Measurements from ENCODE around the gene MAP1B.

MAP1B gene

DNA sequence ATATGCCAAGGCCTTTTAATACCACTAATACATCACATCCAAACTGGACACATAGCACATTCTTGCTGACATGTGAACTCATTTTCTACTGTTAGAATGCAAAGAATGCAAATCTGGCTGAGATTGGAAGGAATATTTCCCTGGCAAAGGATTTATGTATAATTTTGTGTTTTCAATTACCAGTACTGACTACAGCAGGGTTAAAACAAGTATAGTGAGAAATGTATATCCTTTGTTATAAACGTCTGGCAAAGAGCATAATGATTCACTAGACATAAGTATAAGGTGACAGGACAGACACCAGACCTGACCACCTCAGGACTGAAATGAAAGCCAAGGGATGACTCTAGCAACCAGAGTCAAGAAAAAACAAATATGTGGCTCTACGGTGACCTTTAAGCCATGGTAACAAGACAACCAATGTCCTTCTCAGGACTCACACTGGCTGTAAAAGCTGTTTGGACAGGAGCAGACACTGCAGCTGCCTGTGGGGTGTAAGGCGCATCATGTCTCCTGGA is 117.7 kb downstream of the MAP1B start:
- no peak for DNase-seq (ENCODE audit: low spot score)

DNA sequence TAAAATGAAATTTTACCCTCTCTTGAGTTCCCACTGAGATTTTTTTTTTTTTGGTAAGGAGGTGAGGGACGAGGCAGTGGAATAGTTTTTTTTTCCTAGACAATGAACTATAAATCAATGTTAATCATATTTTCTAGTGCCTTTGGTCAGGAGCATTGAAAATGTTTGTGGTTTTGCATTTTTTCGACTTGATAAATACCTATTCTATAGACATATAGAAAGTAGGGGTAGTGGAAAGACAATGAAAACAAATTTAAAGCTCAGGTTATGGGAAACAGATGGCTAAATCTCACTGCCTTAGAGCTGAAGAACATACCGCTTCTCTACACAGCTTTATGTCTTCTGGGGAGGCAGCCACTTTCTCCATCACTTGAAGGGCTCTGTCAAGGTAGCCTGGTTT is 118.5 kb downstream of the MAP1B start:
- no peak for DNase-seq (ENCODE audit: low spot score)

- no peak for DNase-seq (ENCODE audit: low spot score)
These were observed 119.7 kb downstream of the MAP1B start for GRCh38 chr5:72226950-72227349.

GRCh38 chr5:72228960-72229359 is 121.7 kb downstream of the MAP1B start:
- DNase-seq (ENCODE audit: low spot score): no peak

GRCh38 chr5:72231991-72232703 is 124.9 kb downstream of the MAP1B start:
- no peak for DNase-seq (ENCODE audit: low spot score)

DNA sequence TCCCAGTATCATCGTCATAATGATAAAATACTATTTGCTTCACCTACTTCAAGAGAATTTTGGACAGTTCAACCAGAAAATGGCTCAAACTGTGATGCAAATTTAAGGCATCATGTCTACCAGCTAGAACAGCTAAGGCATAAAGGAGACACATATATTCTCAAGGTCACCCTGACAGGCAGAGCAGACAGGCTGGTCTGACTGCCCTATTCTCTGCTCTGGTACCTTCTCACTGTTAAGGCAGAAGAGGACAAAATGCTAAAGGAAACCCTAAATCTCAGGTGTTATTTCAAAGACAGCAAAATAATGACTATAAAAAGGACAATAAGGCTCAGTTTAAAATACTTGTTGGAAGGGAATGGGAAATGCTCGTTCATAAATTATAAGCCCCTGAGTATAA is 125.6 kb downstream of the MAP1B start:
- DNase-seq (ENCODE audit: low spot score): no peak

DNA sequence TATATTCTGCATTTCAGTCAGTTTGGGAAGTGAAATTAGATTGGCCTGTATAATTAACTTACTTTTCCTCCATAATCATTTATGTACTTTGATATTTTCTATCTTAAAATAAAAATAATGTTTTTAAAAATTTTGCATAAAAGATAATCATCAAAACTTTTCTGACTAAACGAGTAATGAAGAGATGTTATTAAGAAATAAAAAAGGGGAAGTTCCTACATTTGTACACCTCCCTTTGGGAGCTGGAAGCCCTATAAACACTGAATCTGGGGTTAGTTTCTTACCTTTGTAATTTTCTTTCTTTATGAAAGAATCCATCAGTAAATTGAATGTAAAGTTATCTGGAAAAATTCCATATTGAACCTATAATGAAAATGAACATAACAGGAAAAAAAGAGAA is 126.6 kb downstream of the MAP1B start:
- DNase-seq (ENCODE audit: low spot score): no peak

GRCh38 chr5:72234265-72234700 is 127.0 kb downstream of the MAP1B start:
- no peak for DNase-seq (ENCODE audit: low spot score)

- DNase-seq (ENCODE audit: low spot score): no peak
These were observed 127.6 kb downstream of the MAP1B start for GRCh38 chr5:72234868-72235267.

GRCh38 chr5:72235725-72236124 is 128.4 kb downstream of the MAP1B start:
- no peak for DNase-seq (ENCODE audit: low spot score)

GRCh38 chr5:72237415-72237814 is 130.1 kb downstream of the MAP1B start:
- no peak for DNase-seq (ENCODE audit: low spot score)

GRCh38 chr5:72237879-72238278 is 130.6 kb downstream of the MAP1B start:
- no peak for DNase-seq (ENCODE audit: low spot score)

DNA sequence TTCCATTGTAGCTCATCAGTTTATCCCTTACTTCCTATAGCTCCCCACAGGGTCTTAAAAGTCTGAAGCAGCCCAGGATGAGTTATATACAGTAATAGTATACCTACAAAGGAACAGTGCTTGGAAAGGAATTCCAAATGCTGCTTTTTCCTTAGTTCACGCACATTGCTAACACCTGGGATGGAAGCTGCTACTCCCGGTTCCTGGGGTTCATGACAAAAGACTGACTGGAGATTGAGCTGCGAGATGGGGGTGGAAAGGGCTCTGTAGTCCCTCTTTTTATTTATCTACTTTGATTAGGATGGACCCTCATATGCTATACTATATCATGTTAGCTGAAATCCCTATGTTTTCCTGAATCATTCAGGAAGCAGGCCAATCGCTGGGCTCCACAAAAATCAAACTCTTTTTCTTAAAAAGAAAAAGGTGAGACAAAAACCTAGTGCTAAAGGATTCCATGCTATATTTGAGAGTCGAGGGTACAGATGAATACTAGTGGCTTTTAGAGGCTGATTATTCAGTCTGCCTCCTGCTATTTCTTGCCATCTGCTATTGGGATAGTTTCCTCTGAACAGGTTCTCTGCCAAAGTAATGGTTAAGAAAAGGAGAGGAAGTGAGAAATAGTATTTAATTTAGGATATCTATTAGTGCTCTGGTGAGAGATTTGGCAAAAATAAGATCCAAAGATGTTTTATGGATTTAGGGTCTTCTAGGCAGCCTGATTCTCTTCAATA is 131.6 kb downstream of the MAP1B start:
- DNase-seq (ENCODE audit: low spot score): no peak

- DNase-seq (ENCODE audit: low spot score): no peak
These were observed 134.2 kb downstream of the MAP1B start for GRCh38 chr5:72241346-72242003.

DNA sequence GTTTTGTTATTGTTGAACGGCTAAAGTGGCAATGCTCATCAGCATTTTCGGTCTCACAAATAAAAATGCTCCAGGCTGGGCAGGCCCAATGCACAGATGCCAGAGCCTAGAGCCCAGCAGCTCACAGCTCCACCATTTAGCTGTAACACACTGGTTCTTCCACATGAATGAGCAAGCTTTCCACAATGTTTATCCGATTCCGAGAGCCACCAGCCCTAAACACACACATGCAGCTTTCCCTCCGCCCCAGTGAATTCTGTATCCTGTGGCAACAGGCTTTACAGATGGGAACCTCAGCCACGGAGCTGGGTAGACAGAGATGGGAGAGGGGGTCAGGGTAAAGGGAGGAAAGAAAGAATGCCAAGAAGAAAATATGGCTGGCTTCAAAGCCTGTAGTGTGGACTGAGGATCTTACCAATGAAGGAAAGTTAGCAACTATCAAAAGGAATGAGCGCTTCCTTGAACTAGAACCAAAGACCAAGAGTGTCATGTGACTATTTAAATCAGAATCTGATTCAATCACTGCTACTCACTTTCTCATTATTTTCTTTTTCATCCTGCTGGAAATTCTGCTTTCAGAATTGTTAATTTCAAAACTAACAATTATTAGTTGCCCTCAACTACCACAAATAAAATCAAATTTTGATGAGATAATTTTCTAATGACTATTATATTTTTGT is 135.7 kb downstream of the MAP1B start:
- peak; percentile 72 for DNase-seq (ENCODE audit: low spot score)

DNA sequence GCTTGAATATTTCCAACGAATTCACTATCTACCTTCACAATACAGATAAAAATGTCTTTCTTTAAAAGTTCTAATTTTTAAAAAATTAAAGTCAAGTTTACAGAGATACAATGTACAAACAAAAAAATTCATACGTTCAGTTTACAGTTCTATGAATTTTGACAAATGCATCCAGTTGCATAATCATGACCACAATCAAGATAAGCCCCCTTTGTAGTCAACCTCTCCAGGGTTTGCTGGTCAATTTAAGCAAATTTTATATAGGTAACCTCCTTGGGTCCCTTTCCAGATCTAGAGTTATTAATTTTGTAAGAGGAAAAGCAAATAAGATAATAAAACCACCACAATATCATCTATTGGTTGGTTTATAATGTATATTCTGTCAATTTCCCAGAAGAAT is 136.4 kb downstream of the MAP1B start:
- DNase-seq (ENCODE audit: low spot score): no peak

DNA sequence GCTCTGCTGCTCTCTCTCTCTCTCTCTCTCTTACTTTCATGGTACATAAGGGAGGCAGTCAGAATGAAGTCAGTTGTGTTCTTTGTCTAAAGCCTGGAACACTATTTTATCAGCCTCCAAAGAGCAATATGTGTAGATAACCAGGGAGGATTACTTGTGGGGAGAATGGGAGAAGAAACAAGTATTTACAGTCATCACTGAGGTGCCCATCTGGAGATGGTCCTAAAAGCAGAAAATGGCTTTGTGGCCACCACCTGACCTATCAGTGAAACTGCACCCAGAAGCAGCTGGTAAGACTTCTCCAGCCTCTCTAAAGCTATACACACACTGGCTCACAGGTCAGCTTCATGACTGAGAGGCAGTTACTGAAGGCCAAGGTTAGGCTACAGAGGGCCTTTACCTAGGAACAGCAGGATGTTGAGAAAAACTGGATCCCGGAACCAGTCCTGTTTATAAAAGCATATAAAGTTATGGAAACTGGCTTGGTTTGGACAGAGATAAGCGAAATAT is 137.6 kb downstream of the MAP1B start:
- peak; percentile 49 for DNase-seq (ENCODE audit: low spot score)

- DNase-seq (ENCODE audit: low spot score): no peak
These were observed 138.3 kb downstream of the MAP1B start for GRCh38 chr5:72245546-72245945.

DNA sequence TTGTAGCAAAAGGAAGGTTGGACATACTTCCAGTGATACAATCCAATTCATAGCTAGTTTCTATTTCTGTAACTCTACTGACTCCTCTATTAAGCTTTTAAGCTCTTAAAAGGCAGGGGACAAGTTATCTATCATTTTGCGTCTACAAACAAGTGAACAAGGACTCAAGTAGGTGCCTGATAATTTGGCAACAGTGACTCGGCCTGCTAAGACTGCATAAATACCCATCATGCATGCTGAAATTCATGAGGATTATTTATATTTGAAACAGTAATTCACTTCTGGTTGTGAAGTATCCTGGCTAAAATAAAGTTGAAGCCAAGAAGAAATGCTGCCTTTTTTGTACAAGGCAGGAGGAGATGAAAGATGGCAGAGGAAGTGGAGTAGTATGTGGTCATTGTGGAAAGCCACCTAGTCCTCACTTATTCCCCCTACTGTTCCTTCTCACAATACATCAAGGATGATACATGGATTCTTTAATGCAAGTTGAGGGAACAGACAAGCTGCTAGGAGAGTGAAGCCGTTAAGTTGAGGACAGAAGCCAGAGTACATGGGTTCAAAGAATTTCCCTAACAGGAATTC is 138.8 kb downstream of the MAP1B start:
- DNase-seq (ENCODE audit: low spot score): no peak

GRCh38 chr5:72246954-72247442 is 139.7 kb downstream of the MAP1B start:
- no peak for DNase-seq (ENCODE audit: low spot score)

GRCh38 chr5:72248410-72248981 is 141.2 kb downstream of the MAP1B start:
- DNase-seq (ENCODE audit: low spot score): no peak
